Mammary microvascular endothelial cell (primary cell): ENCODE measurements around the gene RTCB. TPM values are rescaled to one million over a fixed set of nuclear protein-coding genes. Genes with fewer than 3 reads are reported as not detected.

Experiments
- total RNA-seq: library from RNA; depleted of rRNA; stranded (reverse); fragments of >200 nt; gene quantifications from 2 replicates; pipeline ENCODE4 v1.2.3, GENCODE V29; 2015

The RTCB gene
- total RNA-seq, result 105 and 107 TPM in 2 replicates

GRCh38 chr22:32411829-32412592 is at the start of gene RTCB:
TSS of gene RTCB (minus strand) at chr22:32412247. CDS start at chr22:32412156, 91 bp downstream.

GRCh38 chr22:32357567-32357966 is 54.5 kb downstream of the RTCB start, which contains the start of gene RFPL3:
TSS of gene RFPL3 (plus strand) at chr22:32357867. CDS start at chr22:32358072, 205 bp downstream.

Other genes starting within 250 kb of the RTCB start
- not detected in 2 replicates for gene RFPL2, start 207.2 kb downstream of the RTCB start, total RNA-seq
- gene SLC5A4, start 156.9 kb downstream of the RTCB start, total RNA-seq, result 0.20 and 1.1 TPM in 2 replicates
- gene RFPL3, start 54.4 kb downstream of the RTCB start, total RNA-seq, result not detected in 2 replicates
- gene BPIFC, start 52.2 kb upstream of the RTCB start, total RNA-seq, result not detected in 2 replicates
- 88.2 and 88.9 TPM in 2 replicates for gene FBXO7, start 62.6 kb upstream of the RTCB start, total RNA-seq